ENCODE measurements around the gene GLRA3. TPM values are rescaled to one million over a fixed set of nuclear protein-coding genes. Genes with fewer than 3 reads are reported as not detected.

The GLRA3 gene
- total and polyA plus RNA-seq, 3 experiments from 2014 or later = not detected

DNA sequence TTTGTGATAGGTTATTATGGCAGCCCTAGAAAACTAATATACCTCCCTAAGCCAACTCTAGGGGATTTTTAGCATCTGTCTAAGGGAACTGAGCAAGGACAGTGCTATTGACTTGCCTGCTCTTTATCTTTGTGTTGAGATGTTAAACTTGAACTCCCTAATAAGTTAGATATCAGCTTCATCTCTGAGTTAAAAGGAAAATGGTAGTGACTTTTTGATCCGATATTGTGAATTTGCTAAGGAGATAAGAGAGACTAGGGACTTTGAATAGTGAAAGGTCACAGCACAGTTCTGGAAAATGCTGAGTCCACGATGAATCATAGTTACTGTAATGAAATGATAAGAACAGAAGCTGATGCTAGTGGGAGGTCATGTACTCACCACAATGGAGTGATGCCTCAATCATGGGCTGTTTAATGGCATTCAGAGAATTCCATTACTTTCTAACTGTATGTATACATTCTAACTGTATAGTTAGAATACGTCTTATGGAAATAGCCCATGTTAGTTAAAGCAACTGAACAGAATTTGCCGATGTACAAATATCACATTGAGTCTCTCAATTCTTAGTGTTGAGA lies 147.2 kb downstream of the GLRA3 start:
- no peaks in the 10 kb centered on the region for H3K36me3 Mint-ChIP-seq
- Histone ChIP-seq H3K4me1 (ENCODE audit: insufficient read depth, low read length) (no peaks in the 10 kb centered on the region), H3K36me3 (ENCODE audit: insufficient read depth, low read length) (no peaks in the 10 kb centered on the region), H3K4me3 (ENCODE audit: low read length) (no peak overlapping the region), H3K27ac (ENCODE audit: low read depth, low read length) (peak overlapping the region; percentile 46), H3K9me3 (ENCODE audit: low read length) (no peaks in the 10 kb centered on the region), H3K27me3 (ENCODE audit: insufficient read depth, low read length, poor library complexity, severe bottlenecking) (no peaks in the 10 kb centered on the region)
- CTCF ChIA-PET = no interaction called here
- POLR2A ChIA-PET = no interaction called here
- DNase-seq = no peak
- H3K27ac Mint-ChIP-seq = no peak overlapping the region
- H3K4me3 Mint-ChIP-seq = no peak overlapping the region
- H3K27me3 Mint-ChIP-seq = no peaks in the 10 kb centered on the region
- H3K4me1 Mint-ChIP-seq = no peaks in the 10 kb centered on the region
- peaks cover 0 to 5% (median 0%) of the 10 kb centered on the region in 5 donors for H3K9me3 Mint-ChIP-seq

DNA sequence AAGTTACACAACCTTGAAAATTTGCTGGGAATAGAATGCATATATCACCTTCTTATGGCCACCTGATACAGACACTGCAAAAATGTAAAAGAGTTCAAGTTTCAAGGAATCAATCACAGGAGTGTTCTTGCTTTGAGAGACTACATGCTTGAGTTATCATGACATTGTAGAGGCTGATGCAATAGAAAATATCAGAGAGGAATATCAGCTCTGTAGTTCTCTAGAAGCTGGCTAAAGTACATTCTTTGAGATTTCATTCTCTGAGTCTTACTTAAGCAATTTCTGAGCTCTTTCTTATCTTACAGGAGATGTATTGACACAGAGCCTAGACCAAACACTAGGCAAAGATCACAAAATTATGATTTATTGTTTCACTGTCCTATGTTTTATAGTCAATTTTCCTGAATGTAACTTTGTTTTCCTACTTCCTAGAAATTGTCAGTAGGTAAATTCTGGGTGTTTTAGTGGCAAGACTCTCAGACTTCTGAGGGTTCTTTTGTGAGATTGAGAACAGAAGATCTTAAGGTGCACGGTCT lies 154.7 kb downstream of the GLRA3 start:
- Mint-ChIP-seq H3K9me3 (peaks cover 0 to 11% (median 0%) of the 10 kb centered on the region in 5 donors), H3K4me3 (no peak overlapping the region), H3K27ac (no peak overlapping the region), H3K4me1 (no peaks in the 10 kb centered on the region), H3K27me3 (peaks cover 0 to 2% of the 10 kb centered on the region in 2 donors), H3K36me3 (no peaks in the 10 kb centered on the region)
- no peaks in the 10 kb centered on the region for H3K36me3 ChIP-seq (ENCODE audit: insufficient read depth, low read length)
- POLR2A ChIA-PET = no interaction called here
- no peak for DNase-seq
- H3K4me1 ChIP-seq (ENCODE audit: insufficient read depth, low read length) = no peaks in the 10 kb centered on the region
- H3K27me3 ChIP-seq (ENCODE audit: insufficient read depth, low read length, poor library complexity, severe bottlenecking) = no peaks in the 10 kb centered on the region
- no peak overlapping the region for H3K4me3 ChIP-seq (ENCODE audit: low read length)
- CTCF ChIA-PET = no interaction called here
- H3K9me3 ChIP-seq (ENCODE audit: low read length) = no peaks in the 10 kb centered on the region
- H3K27ac ChIP-seq (ENCODE audit: low read depth, low read length) = no peak overlapping the region

DNA sequence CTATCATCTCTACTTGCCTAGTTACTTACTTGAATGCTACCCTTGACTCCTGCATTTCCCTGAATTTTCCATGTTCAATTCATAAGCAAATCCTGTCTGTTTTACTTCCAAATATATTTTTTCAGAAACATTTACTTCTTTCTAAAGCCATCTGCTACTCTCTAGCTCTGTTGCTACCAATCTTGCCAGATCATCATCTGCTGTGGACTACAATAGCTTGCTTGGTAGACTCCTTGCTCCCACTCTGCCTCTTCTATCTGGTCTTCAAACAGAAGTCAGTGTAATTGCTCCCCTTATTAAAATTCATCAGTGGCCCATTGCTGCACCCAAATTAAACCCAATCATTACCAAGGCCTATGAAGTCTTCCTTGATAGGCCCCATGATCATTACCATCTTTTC lies 155.2 kb downstream of the GLRA3 start:
- Histone ChIP-seq H3K27ac (ENCODE audit: low read depth, low read length) (no peak overlapping the region), H3K4me3 (ENCODE audit: low read length) (no peak overlapping the region), H3K36me3 (ENCODE audit: insufficient read depth, low read length) (no peaks in the 10 kb centered on the region), H3K27me3 (ENCODE audit: insufficient read depth, low read length, poor library complexity, severe bottlenecking) (no peaks in the 10 kb centered on the region), H3K9me3 (ENCODE audit: low read length) (no peaks in the 10 kb centered on the region), H3K4me1 (ENCODE audit: insufficient read depth, low read length) (no peaks in the 10 kb centered on the region)
- no peaks in the 10 kb centered on the region for H3K4me1 Mint-ChIP-seq
- POLR2A ChIA-PET = no interaction called here
- CTCF ChIA-PET = no interaction called here
- peaks cover 0 to 2% of the 10 kb centered on the region in 2 donors for H3K27me3 Mint-ChIP-seq
- no peaks in the 10 kb centered on the region for H3K36me3 Mint-ChIP-seq
- no peak overlapping the region for H3K27ac Mint-ChIP-seq
- H3K4me3 Mint-ChIP-seq = no peak overlapping the region
- peaks cover 0 to 8% (median 0%) of the 10 kb centered on the region in 5 donors for H3K9me3 Mint-ChIP-seq
- no peak for DNase-seq

DNA sequence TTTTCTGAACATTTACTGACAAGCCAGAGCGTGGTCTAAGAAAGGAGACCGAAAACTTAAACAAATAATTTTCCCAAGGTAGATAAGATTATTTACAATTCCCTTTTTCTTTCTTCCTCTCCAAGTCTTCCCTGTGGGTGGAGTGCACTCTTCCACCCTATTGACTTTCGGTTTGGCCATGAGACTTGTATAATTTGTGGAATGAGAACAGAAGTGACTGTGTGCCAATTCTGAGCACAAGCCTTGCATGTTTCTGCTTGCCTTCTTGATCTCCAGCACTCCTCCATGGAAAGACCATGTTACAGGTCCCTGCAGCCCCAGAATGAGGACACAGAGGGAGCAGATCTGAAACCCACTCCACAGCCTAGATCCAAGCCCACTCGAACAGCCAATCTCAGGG lies 156.8 kb downstream of the GLRA3 start:
- no peaks in the 10 kb centered on the region for H3K4me1 Mint-ChIP-seq
- Histone ChIP-seq H3K4me3 (ENCODE audit: low read length) (no peak overlapping the region), H3K27me3 (ENCODE audit: insufficient read depth, low read length, poor library complexity, severe bottlenecking) (no peaks in the 10 kb centered on the region)

DNA sequence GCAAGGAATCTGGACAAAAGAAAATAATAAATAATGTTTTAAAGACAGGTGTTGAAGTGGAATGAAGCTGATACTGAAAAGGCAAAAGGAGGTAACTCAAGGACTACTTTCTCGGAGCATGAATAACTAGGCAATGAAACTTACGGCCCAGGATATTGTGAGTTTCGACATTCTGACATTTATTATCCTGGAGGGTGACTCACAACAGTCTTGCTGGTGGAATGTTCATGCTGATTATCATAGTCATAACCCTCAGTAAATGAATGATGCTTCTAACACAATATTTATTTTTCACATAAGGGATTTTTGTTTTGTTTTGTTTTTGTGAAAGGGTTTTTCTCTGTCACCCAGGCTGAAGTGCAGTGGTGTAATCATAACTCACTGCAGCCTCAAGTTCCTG lies 159.8 kb downstream of the GLRA3 start:
- no peaks in the 10 kb centered on the region for H3K4me1 ChIP-seq (ENCODE audit: insufficient read depth, low read length)
- no peaks in the 10 kb centered on the region for H3K36me3 ChIP-seq (ENCODE audit: insufficient read depth, low read length)
- Mint-ChIP-seq H3K36me3 (no peaks in the 10 kb centered on the region), H3K4me3 (no peak overlapping the region), H3K27me3 (peaks cover 0 to 2% of the 10 kb centered on the region in 2 donors), H3K4me1 (no peaks in the 10 kb centered on the region), H3K9me3 (peaks cover 0 to 5% (median 0%) of the 10 kb centered on the region in 5 donors), H3K27ac (no peak overlapping the region)
- no peaks in the 10 kb centered on the region for H3K9me3 ChIP-seq (ENCODE audit: low read length)
- ChIA-PET CTCF (no interaction called here), POLR2A (no interaction called here)
- no peak overlapping the region for H3K4me3 ChIP-seq (ENCODE audit: low read length)
- no peaks in the 10 kb centered on the region for H3K27me3 ChIP-seq (ENCODE audit: insufficient read depth, low read length, poor library complexity, severe bottlenecking)
- DNase-seq = no peak
- H3K27ac ChIP-seq (ENCODE audit: low read depth, low read length) = no peak overlapping the region

More for the DNA sequence above, 156.8 kb downstream of the GLRA3 start:
- ChIA-PET POLR2A (no interaction called here), CTCF (no interaction called here)
- Histone ChIP-seq H3K27ac (ENCODE audit: low read depth, low read length) (no peak overlapping the region), H3K4me1 (ENCODE audit: insufficient read depth, low read length) (no peaks in the 10 kb centered on the region), H3K36me3 (ENCODE audit: insufficient read depth, low read length) (no peaks in the 10 kb centered on the region), H3K9me3 (ENCODE audit: low read length) (no peaks in the 10 kb centered on the region)
- H3K36me3 Mint-ChIP-seq = no peaks in the 10 kb centered on the region
- no peak overlapping the region for H3K27ac Mint-ChIP-seq
- H3K4me3 Mint-ChIP-seq = no peak overlapping the region
- peaks cover 0 to 2% of the 10 kb centered on the region in 2 donors for H3K27me3 Mint-ChIP-seq
- peaks cover 0 to 8% (median 0%) of the 10 kb centered on the region in 5 donors for H3K9me3 Mint-ChIP-seq
- no peak for DNase-seq

DNA sequence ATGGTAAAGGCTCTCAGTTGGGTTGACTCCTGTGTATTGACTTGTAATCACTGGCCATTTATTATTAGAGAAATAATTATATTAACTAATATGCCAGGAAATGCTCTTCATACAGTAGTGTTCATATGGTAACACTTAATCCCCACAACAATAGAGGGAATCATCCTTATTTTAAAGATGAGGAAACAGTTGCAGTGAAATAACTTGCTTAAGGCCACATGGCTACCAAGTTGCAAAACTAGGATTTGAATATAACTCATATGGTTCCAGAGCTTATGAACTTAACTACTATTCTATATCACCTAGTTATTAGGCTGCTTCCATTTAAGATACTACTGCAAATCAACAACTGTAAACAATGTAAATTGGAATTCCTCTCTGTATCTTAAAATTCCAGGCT lies 163.2 kb downstream of the GLRA3 start:
- no peak overlapping the region for H3K27ac Mint-ChIP-seq
- CTCF ChIA-PET = interaction anchor here (1.3 kb wide), 1 partner anchor 13 kb away, joined by 4 read pairs; no protein-coding TSS in a partner anchor
- H3K27me3 Mint-ChIP-seq = no peaks in the 10 kb centered on the region

DNA sequence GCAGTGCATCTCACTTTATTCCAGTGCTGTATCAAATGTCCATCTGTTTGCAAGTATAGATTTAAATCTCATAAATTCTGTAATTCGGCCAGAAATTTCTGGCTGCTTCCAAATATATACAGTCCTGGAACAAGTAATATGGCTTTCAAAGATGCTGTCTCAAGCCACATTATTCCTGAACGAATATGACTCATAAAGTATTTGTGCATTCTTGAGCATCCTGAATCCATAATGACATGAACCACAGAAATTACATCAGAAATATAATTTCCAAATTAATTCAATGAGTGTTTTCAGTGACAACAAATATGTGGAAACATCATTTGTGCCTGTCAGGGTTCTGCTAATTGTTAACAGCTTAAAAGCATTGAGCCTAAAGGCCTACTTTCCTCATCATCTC lies 165.8 kb downstream of the GLRA3 start:
- CTCF ChIA-PET = no interaction called here
- no peaks in the 10 kb centered on the region for H3K36me3 ChIP-seq (ENCODE audit: insufficient read depth, low read length)
- Mint-ChIP-seq H3K27me3 (no peaks in the 10 kb centered on the region), H3K36me3 (no peaks in the 10 kb centered on the region), H3K4me1 (no peaks in the 10 kb centered on the region), H3K27ac (no peak overlapping the region), H3K4me3 (no peak overlapping the region), H3K9me3 (no peaks in the 10 kb centered on the region)
- H3K27me3 ChIP-seq (ENCODE audit: insufficient read depth, low read length, poor library complexity, severe bottlenecking) = no peaks in the 10 kb centered on the region
- no peaks in the 10 kb centered on the region for H3K4me1 ChIP-seq (ENCODE audit: insufficient read depth, low read length)
- H3K9me3 ChIP-seq (ENCODE audit: low read length) = no peaks in the 10 kb centered on the region
- no peak overlapping the region for H3K4me3 ChIP-seq (ENCODE audit: low read length)
- H3K27ac ChIP-seq (ENCODE audit: low read depth, low read length) = no peak overlapping the region
- no peak for DNase-seq
- POLR2A ChIA-PET = no interaction called here

More for the DNA sequence above, 163.2 kb downstream of the GLRA3 start:
- no peaks in the 10 kb centered on the region for H3K4me1 Mint-ChIP-seq
- no peaks in the 10 kb centered on the region for H3K36me3 Mint-ChIP-seq
- Histone ChIP-seq H3K27ac (ENCODE audit: low read depth, low read length) (no peak overlapping the region), H3K4me3 (ENCODE audit: low read length) (no peak overlapping the region), H3K4me1 (ENCODE audit: insufficient read depth, low read length) (no peaks in the 10 kb centered on the region), H3K36me3 (ENCODE audit: insufficient read depth, low read length) (no peaks in the 10 kb centered on the region), H3K9me3 (ENCODE audit: low read length) (no peaks in the 10 kb centered on the region), H3K27me3 (ENCODE audit: insufficient read depth, low read length, poor library complexity, severe bottlenecking) (no peaks in the 10 kb centered on the region)
- DNase-seq = no peak
- H3K9me3 Mint-ChIP-seq = no peaks in the 10 kb centered on the region
- H3K4me3 Mint-ChIP-seq = no peak overlapping the region
- POLR2A ChIA-PET = no interaction called here

DNA sequence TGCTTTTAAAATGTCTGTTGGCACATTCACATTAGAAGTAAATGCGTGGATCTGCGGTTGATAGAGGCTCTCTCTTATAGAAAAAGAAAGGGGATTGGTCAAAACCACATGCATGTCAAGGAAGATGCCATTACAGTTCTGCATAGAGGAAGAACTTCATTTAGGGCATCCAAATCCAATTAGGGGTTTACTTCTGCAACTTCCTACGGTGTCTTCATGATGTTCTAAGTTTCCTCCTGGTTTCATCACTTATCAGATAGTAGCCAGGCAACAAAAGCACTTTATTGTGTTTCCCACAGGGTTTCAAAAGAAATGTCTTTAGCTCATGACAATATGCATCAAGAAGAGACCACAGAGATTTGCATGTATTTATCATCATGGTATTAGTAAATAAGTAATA lies 170.8 kb downstream of the GLRA3 start:
- no peaks in the 10 kb centered on the region for H3K36me3 ChIP-seq (ENCODE audit: insufficient read depth, low read length)
- Mint-ChIP-seq H3K27ac (no peak overlapping the region), H3K4me3 (no peak overlapping the region), H3K9me3 (no peaks in the 10 kb centered on the region), H3K4me1 (no peaks in the 10 kb centered on the region), H3K36me3 (no peaks in the 10 kb centered on the region), H3K27me3 (no peaks in the 10 kb centered on the region)
- H3K27ac ChIP-seq (ENCODE audit: low read depth, low read length) = no peak overlapping the region
- ChIA-PET CTCF (no interaction called here), POLR2A (no interaction called here)
- no peaks in the 10 kb centered on the region for H3K9me3 ChIP-seq (ENCODE audit: low read length)
- H3K4me3 ChIP-seq (ENCODE audit: low read length) = no peak overlapping the region
- DNase-seq = no peak
- H3K27me3 ChIP-seq (ENCODE audit: insufficient read depth, low read length, poor library complexity, severe bottlenecking) = no peaks in the 10 kb centered on the region
- H3K4me1 ChIP-seq (ENCODE audit: insufficient read depth, low read length) = no peaks in the 10 kb centered on the region
